ENCODE results near the gene HIRIP3.
"Not testable (repeated sequence)": the region's sequence is repeated elsewhere in the genome, so short reads cannot be mapped to it uniquely, and the experiment has no call there.

HIRIP3 gene

GRCh38 chr16:29973384-29974246, 21.8 kb downstream of the HIRIP3 start, which contains the start of gene TAOK2:
TAOK2 (plus strand) TSS chr16:29973868; CDS start chr16:29977773, 3,905 bp downstream.
- Mint-ChIP-seq H3K27ac (peak within 1 kb of the TSS; percentile 95), H3K9me3 (peaks cover 8% of the 10 kb centered on the region), H3K36me3 (ENCODE audit: low read depth) (peaks cover 62% of the 10 kb centered on the region), H3K4me3 (peak within 1 kb of the TSS; percentile 93), H3K4me1 (ENCODE audit: low read depth) (peaks cover 35% of the 10 kb centered on the region), H3K27me3 (no peaks in the 10 kb centered on the region)
- peak; percentile 98 for DNase-seq

GRCh38 chr16:29972992-29973383, 22.4 kb downstream of the HIRIP3 start:
- Mint-ChIP-seq H3K4me3 (no peak overlapping the region), H3K9me3 (peaks cover 8% of the 10 kb centered on the region), H3K4me1 (ENCODE audit: low read depth) (peaks cover 35% of the 10 kb centered on the region), H3K27me3 (no peaks in the 10 kb centered on the region), H3K27ac (peak overlapping the region; percentile 88), H3K36me3 (ENCODE audit: low read depth) (peaks cover 62% of the 10 kb centered on the region)
- no peak for DNase-seq

GRCh38 chr16:29972500-29972899, 22.9 kb downstream of the HIRIP3 start:
- Mint-ChIP-seq H3K9me3 (peaks cover 8% of the 10 kb centered on the region), H3K27ac (peak overlapping the region; percentile 88), H3K4me1 (ENCODE audit: low read depth) (peaks cover 35% of the 10 kb centered on the region), H3K4me3 (no peak overlapping the region), H3K27me3 (no peaks in the 10 kb centered on the region), H3K36me3 (ENCODE audit: low read depth) (peaks cover 59% of the 10 kb centered on the region)
- DNase-seq: no peak

- no peak for DNase-seq
- Mint-ChIP-seq H3K9me3 (peaks cover 8% of the 10 kb centered on the region), H3K36me3 (ENCODE audit: low read depth) (peaks cover 53% of the 10 kb centered on the region), H3K4me1 (ENCODE audit: low read depth) (peaks cover 24% of the 10 kb centered on the region), H3K27me3 (no peaks in the 10 kb centered on the region), H3K4me3 (no peak overlapping the region), H3K27ac (no peak overlapping the region)
Measured at GRCh38 chr16:29971304-29971703, 24.1 kb downstream of the HIRIP3 start.

GRCh38 chr16:29968205-29968604, 27.2 kb downstream of the HIRIP3 start:
- H3K27ac Mint-ChIP-seq: no peak overlapping the region
- H3K9me3 Mint-ChIP-seq: peaks cover 6% of the 10 kb centered on the region
- peaks cover 11% of the 10 kb centered on the region for H3K4me1 Mint-ChIP-seq (ENCODE audit: low read depth)
- peaks cover 36% of the 10 kb centered on the region for H3K36me3 Mint-ChIP-seq (ENCODE audit: low read depth)
- no peak for DNase-seq
- no peaks in the 10 kb centered on the region for H3K27me3 Mint-ChIP-seq
- no peak overlapping the region for H3K4me3 Mint-ChIP-seq

GRCh38 chr16:29963021-29963743, 32.2 kb downstream of the HIRIP3 start:
- peaks cover 26% of the 10 kb centered on the region for H3K4me1 Mint-ChIP-seq (ENCODE audit: low read depth)
- no peaks in the 10 kb centered on the region for H3K9me3 Mint-ChIP-seq

GRCh38 chr16:29962344-29962994, 32.9 kb downstream of the HIRIP3 start:
- Mint-ChIP-seq H3K4me1 (ENCODE audit: low read depth) (peaks cover 26% of the 10 kb centered on the region), H3K9me3 (no peaks in the 10 kb centered on the region), H3K27me3 (no peaks in the 10 kb centered on the region), H3K4me3 (peak overlapping the region; percentile 82), H3K27ac (peak overlapping the region; percentile 93), H3K36me3 (ENCODE audit: low read depth) (peaks cover 9% of the 10 kb centered on the region)
- DNase-seq: no peak

More at GRCh38 chr16:29963021-29963743, 32.2 kb downstream of the HIRIP3 start:
- DNase-seq: no peak
- H3K27ac Mint-ChIP-seq: peak overlapping the region; percentile 93
- H3K36me3 Mint-ChIP-seq (ENCODE audit: low read depth): peaks cover 13% of the 10 kb centered on the region
- peak overlapping the region; percentile 82 for H3K4me3 Mint-ChIP-seq
- no peaks in the 10 kb centered on the region for H3K27me3 Mint-ChIP-seq

GRCh38 chr16:29961479-29962343, 33.7 kb downstream of the HIRIP3 start, which contains the start of gene TMEM219:
TMEM219 (plus strand) TSS chr16:29962079; CDS start chr16:29963144, 1,065 bp downstream.
- peak; percentile 98 for DNase-seq
- Mint-ChIP-seq H3K4me3 (peak within 1 kb of the TSS; percentile 82), H3K27ac (peak within 1 kb of the TSS; percentile 93), H3K4me1 (ENCODE audit: low read depth) (peaks cover 26% of the 10 kb centered on the region), H3K36me3 (ENCODE audit: low read depth) (peaks cover 9% of the 10 kb centered on the region), H3K27me3 (no peaks in the 10 kb centered on the region), H3K9me3 (no peaks in the 10 kb centered on the region)

- no peaks in the 10 kb centered on the region for H3K9me3 Mint-ChIP-seq
- peak overlapping the region; percentile 82 for H3K4me3 Mint-ChIP-seq
- H3K36me3 Mint-ChIP-seq (ENCODE audit: low read depth): peaks cover 8% of the 10 kb centered on the region
- H3K27me3 Mint-ChIP-seq: no peaks in the 10 kb centered on the region
- H3K4me1 Mint-ChIP-seq (ENCODE audit: low read depth): peaks cover 25% of the 10 kb centered on the region
- peak overlapping the region; percentile 91 for H3K27ac Mint-ChIP-seq
- no peak for DNase-seq
Measured at GRCh38 chr16:29961127-29961478, 34.3 kb downstream of the HIRIP3 start.

- H3K4me3 Mint-ChIP-seq: not testable (repeated sequence)
- H3K4me1 Mint-ChIP-seq (ENCODE audit: low read depth): peaks cover 24% of the 10 kb centered on the region
Measured at GRCh38 chr16:29959821-29960220, 35.6 kb downstream of the HIRIP3 start.

GRCh38 chr16:29959293-29959692, 36.1 kb downstream of the HIRIP3 start:
- DNase-seq: no peak
- Mint-ChIP-seq H3K27me3 (no peaks in the 10 kb centered on the region), H3K9me3 (no peaks in the 10 kb centered on the region), H3K36me3 (ENCODE audit: low read depth) (peaks cover 5% of the 10 kb centered on the region), H3K4me3 (no peak overlapping the region), H3K4me1 (ENCODE audit: low read depth) (peaks cover 22% of the 10 kb centered on the region), H3K27ac (no peak overlapping the region)

More at GRCh38 chr16:29959821-29960220, 35.6 kb downstream of the HIRIP3 start:
- H3K36me3 Mint-ChIP-seq (ENCODE audit: low read depth); H3K9me3 Mint-ChIP-seq; H3K27me3 Mint-ChIP-seq; H3K27ac Mint-ChIP-seq; DNase-seq: not testable (repeated sequence)

GRCh38 chr16:29958756-29959155, 36.7 kb downstream of the HIRIP3 start:
- Mint-ChIP-seq H3K4me1 (ENCODE audit: low read depth) (peaks cover 22% of the 10 kb centered on the region), H3K4me3 (no peak overlapping the region), H3K27ac (no peak overlapping the region), H3K27me3 (no peaks in the 10 kb centered on the region), H3K9me3 (no peaks in the 10 kb centered on the region), H3K36me3 (ENCODE audit: low read depth) (peaks cover 5% of the 10 kb centered on the region)
- DNase-seq: no peak

GRCh38 chr16:29951625-29952365, 43.6 kb downstream of the HIRIP3 start:
- Mint-ChIP-seq H3K4me1 (ENCODE audit: low read depth) (no peaks in the 10 kb centered on the region), H3K9me3 (peaks cover 3% of the 10 kb centered on the region), H3K27me3 (no peaks in the 10 kb centered on the region), H3K27ac (no peak overlapping the region), H3K4me3 (no peak overlapping the region), H3K36me3 (ENCODE audit: low read depth) (no peaks in the 10 kb centered on the region)
- DNase-seq: no peak

All from activated T-cell treated with anti-CD3 and anti-CD28 coated beads, Interleukin-2, amount 50 U/mL, for 24 hours (primary cell).